Vagina (tissue), 2 donors: ENCODE results near the gene SPG11. TPM values are rescaled to one million over a fixed set of nuclear protein-coding genes. Genes with fewer than 3 reads are reported as not detected.

ENCODE experiments used
- DNase-seq, 2 donors: peaks; one replicate each; pipeline ENCODE4 v3.0.0-alpha.2; 2017; ENCODE audit errors: extremely low spot score in 2 of 2
- H3K27ac ChIP-seq: fragments of 200-600 bp; sonication (generic); one replicate; pipeline ENCODE4 v1.5.1; 2019
- H3K27me3 ChIP-seq: fragments of 200-600 bp; sonication (generic); one replicate; pipeline ENCODE4 v1.5.1; 2019
- H3K36me3 ChIP-seq, 2 donors: fragments of 200-600 bp; sonication (generic); one replicate each; pipeline ENCODE4 v1.5.1; 2017 to 2019
- H3K4me1 ChIP-seq: fragments of 200-600 bp; sonication (generic); one replicate; pipeline ENCODE4 v1.5.1; 2019
- H3K4me3 ChIP-seq, 2 donors: fragments of 200-600 bp; sonication (generic); 1 replicate in 1 of 2; 2 replicates in 1 of 2; pipeline ENCODE4 v1.5.1; 2016 to 2019
- H3K9me3 ChIP-seq: fragments of 200-600 bp; sonication (generic); one replicate; pipeline ENCODE4 v1.5.1; 2019
- CTCF ChIP-seq, 3 experiments: fragments of 450-650 bp in 2 of 3; fragments of 200-600 bp in 1 of 3; sonication (generic) in 1 of 3; IDR thresholded peaks; one replicate each; pipeline ENCODE4 v1.5.1; 2017 to 2019; ENCODE audit warnings: antibody characterized with exemption in 3 of 3, mild to moderate bottlenecking in 2 of 3, moderate library complexity in 2 of 3
- POLR2A ChIP-seq, 2 donors: fragments of 450-650 bp; IDR thresholded peaks; one replicate each; pipeline ENCODE4 v1.6.1; 2017; ENCODE audit warnings: antibody characterized with exemption in 2 of 2, mild to moderate bottlenecking in 2 of 2, moderate library complexity in 2 of 2
- POLR2AphosphoS5 ChIP-seq, 2 donors: sonication (generic); formaldehyde crosslinking; IDR thresholded peaks; one replicate each; pipeline ENCODE4 v1.9.0; 2017; ENCODE audit warnings: antibody characterized with exemption in 2 of 2, mild to moderate bottlenecking in 2 of 2, low read depth in 1 of 2; ENCODE audit not compliant: insufficient read depth in 1 of 2
- intact Hi-C: fragments of 100-400 bp; cut with DNase I; formaldehyde crosslinking; loops from one replicate; pipeline ENCODE4 v1.15.1; 2023
- total RNA-seq: library from RNA; depleted of rRNA; stranded (reverse); fragments of >200 nt; gene quantifications from one replicate; pipeline ENCODE4 v1.2.3, GENCODE V29; 2016

The SPG11 gene
- total RNA-seq, 1 donor from 2014 or later = 98.2 TPM

- Histone ChIP-seq H3K4me1 (no peaks in the 10 kb centered on the region), H3K27me3 (no peaks in the 10 kb centered on the region), H3K36me3 (peaks cover 0 to 68% of the 10 kb centered on the region in 2 donors), H3K4me3 (no peak overlapping the region), H3K27ac (no peak overlapping the region), H3K9me3 (no peaks in the 10 kb centered on the region)
- DNase-seq = no peak
- intact Hi-C loops = no loop called here
- TF ChIP-seq POLR2AphosphoS5 (IDR thresholded peaks at IDR 0.05; ENCODE audit: insufficient read depth in 1 of 2, low read depth in 1 of 2) (no peak), POLR2A (IDR thresholded peaks at IDR 0.05) (no peak), CTCF (IDR thresholded peaks at IDR 0.05) (no peak)
Measured at GRCh38 chr15:44654858-44655257, 8.6 kb downstream of the SPG11 start.

GRCh38 chr15:44647637-44648036 lies 15.8 kb downstream of the SPG11 start:
- Histone ChIP-seq H3K9me3 (no peaks in the 10 kb centered on the region), H3K27ac (no peak overlapping the region), H3K4me3 (no peak overlapping the region), H3K27me3 (no peaks in the 10 kb centered on the region), H3K36me3 (peaks cover 0 to 57% of the 10 kb centered on the region in 2 donors), H3K4me1 (peaks cover 12% of the 10 kb centered on the region)
- intact Hi-C loops = no loop called here
- no peak for DNase-seq
- TF ChIP-seq CTCF (IDR thresholded peaks at IDR 0.05) (no peak), POLR2AphosphoS5 (IDR thresholded peaks at IDR 0.05; ENCODE audit: insufficient read depth in 1 of 2, low read depth in 1 of 2) (no peak), POLR2A (IDR thresholded peaks at IDR 0.05) (no peak)

GRCh38 chr15:44647036-44647435 lies 16.4 kb downstream of the SPG11 start:
- no peaks in the 10 kb centered on the region for H3K27me3 ChIP-seq
- intact Hi-C loops = no loop called here
- H3K27ac ChIP-seq = no peak overlapping the region
- peaks cover 14% of the 10 kb centered on the region for H3K4me1 ChIP-seq
- H3K36me3 ChIP-seq = peaks cover 0 to 57% of the 10 kb centered on the region in 2 donors
- no peaks in the 10 kb centered on the region for H3K9me3 ChIP-seq
- DNase-seq = no peak
- TF ChIP-seq POLR2A (IDR thresholded peaks at IDR 0.05) = no peak
- no peak for TF ChIP-seq CTCF (IDR thresholded peaks at IDR 0.05)
- no peak for TF ChIP-seq POLR2AphosphoS5 (IDR thresholded peaks at IDR 0.05; ENCODE audit: insufficient read depth in 1 of 2, low read depth in 1 of 2)
- no peak overlapping the region for H3K4me3 ChIP-seq

GRCh38 chr15:44646460-44646859 lies 17.0 kb downstream of the SPG11 start:
- no peaks in the 10 kb centered on the region for H3K27me3 ChIP-seq
- H3K9me3 ChIP-seq = no peaks in the 10 kb centered on the region
- H3K36me3 ChIP-seq = peaks cover 0 to 52% of the 10 kb centered on the region in 2 donors
- no peak overlapping the region for H3K27ac ChIP-seq
- peaks cover 14% of the 10 kb centered on the region for H3K4me1 ChIP-seq
- DNase-seq = no peak
- no peak overlapping the region for H3K4me3 ChIP-seq
- intact Hi-C loops = no loop called here
- no peak for TF ChIP-seq CTCF (IDR thresholded peaks at IDR 0.05)
- no peak for TF ChIP-seq POLR2A (IDR thresholded peaks at IDR 0.05)
- no peak for TF ChIP-seq POLR2AphosphoS5 (IDR thresholded peaks at IDR 0.05; ENCODE audit: insufficient read depth in 1 of 2, low read depth in 1 of 2)

GRCh38 chr15:44641651-44642050 lies 21.8 kb downstream of the SPG11 start:
- TF ChIP-seq CTCF (IDR thresholded peaks at IDR 0.05) (no peak), POLR2A (IDR thresholded peaks at IDR 0.05) (no peak), POLR2AphosphoS5 (IDR thresholded peaks at IDR 0.05; ENCODE audit: insufficient read depth in 1 of 2, low read depth in 1 of 2) (no peak)
- no peak for DNase-seq
- Histone ChIP-seq H3K4me1 (peaks cover 14% of the 10 kb centered on the region), H3K4me3 (no peak overlapping the region), H3K27ac (no peak overlapping the region), H3K9me3 (no peaks in the 10 kb centered on the region), H3K36me3 (peaks cover 0 to 45% of the 10 kb centered on the region in 2 donors), H3K27me3 (no peaks in the 10 kb centered on the region)
- intact Hi-C loops = no loop called here
